Measurements from ENCODE around the gene VCPKMT.

DNA sequence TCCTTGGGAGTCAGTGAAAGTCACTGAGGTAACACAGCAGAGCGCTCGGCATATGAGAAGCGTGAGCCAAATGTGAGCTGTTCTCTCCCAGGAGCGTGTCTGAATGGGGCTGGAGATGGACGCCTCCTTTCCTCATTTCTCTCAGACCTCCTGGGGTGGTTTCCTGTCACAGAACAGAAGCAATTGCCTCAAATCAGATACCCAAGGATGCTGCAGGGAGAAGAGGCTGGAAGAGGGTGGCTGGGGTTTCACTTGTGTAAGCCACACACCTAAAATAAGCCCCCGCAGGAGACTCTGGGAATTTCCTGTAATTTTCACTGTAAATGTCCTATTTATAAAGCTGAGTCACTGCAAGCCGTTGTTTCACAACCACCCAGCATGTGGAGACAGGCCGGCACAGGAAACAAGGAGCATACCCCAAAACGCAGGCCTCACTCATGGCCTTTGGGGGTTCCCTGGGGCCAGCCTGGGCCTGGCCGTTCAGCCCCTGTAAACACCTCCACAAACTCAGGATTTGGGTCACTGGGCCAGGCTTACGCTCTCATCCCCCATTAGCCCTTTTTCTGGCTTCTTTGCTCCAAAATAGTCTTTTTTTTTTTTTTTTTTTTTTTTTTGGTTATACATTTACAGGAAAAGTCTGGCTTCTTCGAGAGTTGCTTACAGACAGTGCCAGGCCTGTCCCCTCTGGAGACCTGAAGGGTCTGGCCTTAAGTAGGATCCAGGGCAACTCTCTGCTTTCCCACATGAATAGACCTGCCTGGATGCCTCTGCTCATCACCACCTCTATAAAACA lies 55.3 kb downstream of the VCPKMT start:
- TF ChIP-seq, protein P1, sequence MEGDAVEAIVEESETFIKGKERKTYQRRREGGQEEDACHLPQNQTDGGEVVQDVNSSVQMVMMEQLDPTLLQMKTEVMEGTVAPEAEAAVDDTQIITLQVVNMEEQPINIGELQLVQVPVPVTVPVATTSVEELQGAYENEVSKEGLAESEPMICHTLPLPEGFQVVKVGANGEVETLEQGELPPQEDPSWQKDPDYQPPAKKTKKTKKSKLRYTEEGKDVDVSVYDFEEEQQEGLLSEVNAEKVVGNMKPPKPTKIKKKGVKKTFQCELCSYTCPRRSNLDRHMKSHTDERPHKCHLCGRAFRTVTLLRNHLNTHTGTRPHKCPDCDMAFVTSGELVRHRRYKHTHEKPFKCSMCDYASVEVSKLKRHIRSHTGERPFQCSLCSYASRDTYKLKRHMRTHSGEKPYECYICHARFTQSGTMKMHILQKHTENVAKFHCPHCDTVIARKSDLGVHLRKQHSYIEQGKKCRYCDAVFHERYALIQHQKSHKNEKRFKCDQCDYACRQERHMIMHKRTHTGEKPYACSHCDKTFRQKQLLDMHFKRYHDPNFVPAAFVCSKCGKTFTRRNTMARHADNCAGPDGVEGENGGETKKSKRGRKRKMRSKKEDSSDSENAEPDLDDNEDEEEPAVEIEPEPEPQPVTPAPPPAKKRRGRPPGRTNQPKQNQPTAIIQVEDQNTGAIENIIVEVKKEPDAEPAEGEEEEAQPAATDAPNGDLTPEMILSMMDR (IDR thresholded peaks at IDR 0.05), result peak; percentile 29 to 44 (median 30)
- no peak for TF ChIP-seq POLR2A (IDR thresholded peaks at IDR 0.05)
